ENCODE results near the gene P2RX3. TPM values are rescaled to one million over a fixed set of nuclear protein-coding genes. Genes with fewer than 3 reads are reported as not detected.

P2RX3 gene
- total RNA-seq, 4 donors from 2014 or later, result not detected

DNA sequence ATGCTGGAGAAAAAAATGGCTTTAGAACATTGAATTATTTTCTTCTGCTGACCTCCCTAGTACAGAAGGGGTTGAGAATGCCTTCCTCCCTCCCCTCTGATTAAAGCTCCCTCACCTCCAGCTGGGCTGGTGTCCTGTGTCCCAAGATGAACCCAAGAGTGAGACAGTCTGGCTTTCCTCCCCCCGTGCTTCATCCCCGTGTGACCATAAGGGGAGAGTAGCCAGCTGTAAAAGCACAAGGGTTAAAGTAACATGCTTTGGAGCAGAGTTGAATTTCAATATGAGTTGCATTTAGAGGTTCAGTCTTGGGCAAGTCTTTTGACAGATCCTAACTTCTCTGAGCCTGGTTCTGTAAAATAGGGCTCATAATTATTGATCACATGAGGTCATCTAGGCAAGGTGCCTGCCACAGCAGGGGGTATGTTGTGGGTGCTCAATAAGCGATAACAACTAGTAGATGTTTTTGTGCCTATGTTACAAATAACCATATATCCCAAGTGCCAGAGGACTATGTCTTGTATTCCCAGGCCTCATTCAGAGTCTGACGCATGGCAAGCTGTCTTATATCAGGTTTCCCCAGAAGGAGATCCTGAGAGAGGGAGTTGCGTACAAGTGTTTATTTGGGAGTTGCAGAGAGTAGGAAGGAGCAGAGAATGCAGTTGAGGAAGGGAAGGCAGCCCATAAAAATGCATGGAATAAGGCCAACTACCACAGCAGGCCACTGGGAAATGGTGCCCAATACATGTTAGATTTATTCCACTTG is 48.2 kb downstream of the P2RX3 start:
- no peaks in the 10 kb centered on the region for H3K9me3 ChIP-seq
- no peak overlapping the region for H3K4me3 ChIP-seq
- no peak for DNase-seq (ENCODE audit: low spot score in 2 of 2)
- 87% methylated on average over 5 of the region's 5 CpGs for WGBS
- no peaks in the 10 kb centered on the region for H3K27me3 ChIP-seq
- peaks cover 3% of the 10 kb centered on the region for H3K36me3 ChIP-seq
- no peak overlapping the region for H3K27ac ChIP-seq
- no peaks in the 10 kb centered on the region for H3K4me1 ChIP-seq
- TF ChIP-seq POLR2AphosphoS5 (IDR thresholded peaks at IDR 0.05) (no peak), EP300 (IDR thresholded peaks at IDR 0.05) (no peak), POLR2A (IDR thresholded peaks at IDR 0.05) (no peak)
- TF ChIP-seq, protein P1, sequence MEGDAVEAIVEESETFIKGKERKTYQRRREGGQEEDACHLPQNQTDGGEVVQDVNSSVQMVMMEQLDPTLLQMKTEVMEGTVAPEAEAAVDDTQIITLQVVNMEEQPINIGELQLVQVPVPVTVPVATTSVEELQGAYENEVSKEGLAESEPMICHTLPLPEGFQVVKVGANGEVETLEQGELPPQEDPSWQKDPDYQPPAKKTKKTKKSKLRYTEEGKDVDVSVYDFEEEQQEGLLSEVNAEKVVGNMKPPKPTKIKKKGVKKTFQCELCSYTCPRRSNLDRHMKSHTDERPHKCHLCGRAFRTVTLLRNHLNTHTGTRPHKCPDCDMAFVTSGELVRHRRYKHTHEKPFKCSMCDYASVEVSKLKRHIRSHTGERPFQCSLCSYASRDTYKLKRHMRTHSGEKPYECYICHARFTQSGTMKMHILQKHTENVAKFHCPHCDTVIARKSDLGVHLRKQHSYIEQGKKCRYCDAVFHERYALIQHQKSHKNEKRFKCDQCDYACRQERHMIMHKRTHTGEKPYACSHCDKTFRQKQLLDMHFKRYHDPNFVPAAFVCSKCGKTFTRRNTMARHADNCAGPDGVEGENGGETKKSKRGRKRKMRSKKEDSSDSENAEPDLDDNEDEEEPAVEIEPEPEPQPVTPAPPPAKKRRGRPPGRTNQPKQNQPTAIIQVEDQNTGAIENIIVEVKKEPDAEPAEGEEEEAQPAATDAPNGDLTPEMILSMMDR (IDR thresholded peaks at IDR 0.05), result no peak

DNA sequence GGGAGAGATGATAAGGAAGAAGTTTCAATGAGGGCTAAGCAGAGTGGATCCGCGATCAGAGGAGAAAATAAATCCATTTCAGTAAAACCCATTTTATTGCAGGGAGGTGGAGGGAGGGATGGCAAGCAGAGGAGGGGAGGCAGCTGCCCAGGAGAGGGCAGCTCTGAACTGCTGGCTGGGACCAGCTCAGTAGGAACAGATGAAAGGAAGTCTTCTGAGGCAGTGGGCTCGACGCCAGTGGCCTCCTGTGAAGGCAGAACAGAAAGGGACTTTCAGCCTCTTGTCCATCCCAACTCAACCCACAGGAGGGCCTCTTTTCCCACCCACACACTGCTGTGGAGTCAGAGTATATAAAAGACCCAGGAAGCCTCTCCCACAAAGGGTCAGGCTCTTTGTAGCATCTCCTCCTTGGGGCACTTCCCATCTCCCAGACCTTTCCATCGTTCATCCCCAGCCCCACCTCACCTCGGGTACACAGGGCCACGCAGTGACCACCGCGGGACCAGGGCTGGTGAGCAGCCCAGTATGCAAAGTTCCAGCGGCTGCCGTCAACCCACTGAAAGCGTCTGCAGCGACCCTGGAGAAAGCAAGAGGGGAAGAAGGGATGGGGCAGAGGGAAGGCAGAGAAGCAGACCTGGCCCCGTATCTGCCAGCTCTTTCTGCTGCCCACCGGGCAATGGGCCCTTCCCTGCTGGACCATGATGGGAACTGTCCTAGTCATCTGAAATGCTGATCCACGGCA is 49.3 kb downstream of the P2RX3 start:
- WGBS, result 82% methylated on average over 16 of the region's 16 CpGs
- no peaks in the 10 kb centered on the region for H3K9me3 ChIP-seq
- no peak overlapping the region for H3K4me3 ChIP-seq
- H3K27me3 ChIP-seq, result no peaks in the 10 kb centered on the region
- no peak overlapping the region for H3K27ac ChIP-seq
- TF ChIP-seq POLR2A (IDR thresholded peaks at IDR 0.05) (no peak), POLR2AphosphoS5 (IDR thresholded peaks at IDR 0.05) (no peak), EP300 (IDR thresholded peaks at IDR 0.05) (no peak)
- TF ChIP-seq, protein P1 (IDR thresholded peaks at IDR 0.05), result no peak
- no peaks in the 10 kb centered on the region for H3K4me1 ChIP-seq
- no peak for DNase-seq (ENCODE audit: low spot score in 2 of 2)
- peaks cover 3% of the 10 kb centered on the region for H3K36me3 ChIP-seq

DNA sequence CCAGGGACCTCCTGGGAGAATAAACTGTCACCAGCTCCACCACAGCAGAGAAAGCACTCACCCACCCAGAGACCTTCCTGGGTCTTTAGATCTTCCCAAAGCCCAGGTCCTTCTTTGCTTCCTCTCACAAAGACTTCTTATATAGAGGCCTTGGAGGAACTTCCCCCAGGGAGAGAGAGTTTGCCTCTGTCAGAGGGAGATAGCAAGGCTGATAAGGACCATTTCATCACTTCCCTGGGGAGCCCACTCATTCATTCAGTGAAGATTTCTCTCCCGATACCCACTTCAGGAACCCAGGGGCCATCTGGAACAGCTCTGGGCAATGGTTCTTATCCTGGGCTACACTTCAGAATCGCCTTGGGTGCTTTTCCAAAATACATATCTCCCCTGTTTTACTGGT is 52.4 kb downstream of the P2RX3 start, which contains the start of gene PRG2:
Gene PRG2, minus strand, starts transcription at position 116 of the 400 bp plus-strand sequence. CDS start 706 bp downstream, outside the sequence.
- H3K27ac ChIP-seq, result no peak within 1 kb of the TSS
- WGBS, result 81% methylated on average over 2 of the region's 2 CpGs
- TF ChIP-seq POLR2AphosphoS5 (IDR thresholded peaks at IDR 0.05) (no peak), EP300 (IDR thresholded peaks at IDR 0.05) (no peak), POLR2A (IDR thresholded peaks at IDR 0.05) (no peak)
- TF ChIP-seq, protein P1 (IDR thresholded peaks at IDR 0.05), result no peak
- H3K4me1 ChIP-seq, result no peaks in the 10 kb centered on the region
- H3K27me3 ChIP-seq, result no peaks in the 10 kb centered on the region
- H3K4me3 ChIP-seq, result no peak within 1 kb of the TSS
- no peaks in the 10 kb centered on the region for H3K9me3 ChIP-seq
- no peak for DNase-seq (ENCODE audit: low spot score in 2 of 2)
- H3K36me3 ChIP-seq, result peaks cover 3% of the 10 kb centered on the region

DNA sequence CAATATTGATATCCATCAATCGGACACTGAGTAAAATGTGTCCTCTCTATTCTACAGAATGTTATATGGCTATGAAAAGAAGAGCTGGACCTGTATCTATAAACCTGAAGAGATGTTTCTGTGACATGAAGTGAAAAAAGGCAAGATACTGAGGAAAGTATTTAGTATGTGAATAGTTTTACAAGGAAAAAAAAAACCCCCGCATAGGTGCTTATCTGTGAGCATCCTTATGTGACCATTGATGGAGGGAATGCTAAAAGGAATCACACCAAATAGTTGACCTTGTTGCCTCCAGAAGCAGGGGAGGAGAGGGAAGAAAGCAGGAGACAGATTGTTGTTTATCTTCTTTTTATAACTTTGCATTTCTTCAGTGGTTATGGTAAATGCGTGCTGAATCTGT is 53.0 kb downstream of the P2RX3 start:
- DNase-seq (ENCODE audit: low spot score in 2 of 2), result no peak
- no peak for TF ChIP-seq EP300 (IDR thresholded peaks at IDR 0.05)
- no peak for TF ChIP-seq POLR2AphosphoS5 (IDR thresholded peaks at IDR 0.05)
- TF ChIP-seq, protein P1 (IDR thresholded peaks at IDR 0.05), result no peak
- Histone ChIP-seq H3K9me3 (no peaks in the 10 kb centered on the region), H3K4me1 (no peaks in the 10 kb centered on the region), H3K36me3 (peaks cover 3% of the 10 kb centered on the region), H3K4me3 (no peak overlapping the region), H3K27me3 (no peaks in the 10 kb centered on the region), H3K27ac (no peak overlapping the region)
- WGBS, result 92% methylated on average over 3 of the region's 3 CpGs

DNA sequence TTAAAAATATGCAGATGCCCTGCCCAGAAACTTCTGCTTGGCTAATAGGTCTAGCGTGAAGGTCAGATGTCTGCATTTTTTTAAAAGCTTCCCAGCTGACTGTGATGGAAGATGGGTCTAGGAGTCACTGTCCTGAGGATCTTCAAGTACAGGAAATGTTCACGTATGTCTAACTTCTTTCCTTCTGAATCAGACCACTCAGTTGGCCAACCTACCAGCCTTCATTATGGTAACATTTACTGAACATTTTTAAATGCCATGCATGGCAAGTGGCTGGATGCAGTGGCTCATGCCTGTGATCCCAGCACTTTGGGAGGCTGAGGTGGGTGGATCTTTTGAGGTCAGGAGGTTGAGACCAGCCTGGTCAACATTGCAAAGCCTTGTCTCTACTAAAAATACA is 53.4 kb downstream of the P2RX3 start:
- 86% methylated on average over 2 of the region's 2 CpGs for WGBS
- no peak for DNase-seq (ENCODE audit: low spot score in 2 of 2)
- TF ChIP-seq, protein P1 (IDR thresholded peaks at IDR 0.05), result no peak
- TF ChIP-seq POLR2AphosphoS5 (IDR thresholded peaks at IDR 0.05), result no peak
- no peak for TF ChIP-seq EP300 (IDR thresholded peaks at IDR 0.05)
- no peak for TF ChIP-seq POLR2A (IDR thresholded peaks at IDR 0.05)
- Histone ChIP-seq H3K27ac (no peak overlapping the region), H3K4me1 (no peaks in the 10 kb centered on the region), H3K36me3 (peaks cover 3% of the 10 kb centered on the region), H3K9me3 (no peaks in the 10 kb centered on the region), H3K4me3 (no peak overlapping the region), H3K27me3 (no peaks in the 10 kb centered on the region)
